ENCODE results near the gene CCL2.

CCL2 gene

DNA sequence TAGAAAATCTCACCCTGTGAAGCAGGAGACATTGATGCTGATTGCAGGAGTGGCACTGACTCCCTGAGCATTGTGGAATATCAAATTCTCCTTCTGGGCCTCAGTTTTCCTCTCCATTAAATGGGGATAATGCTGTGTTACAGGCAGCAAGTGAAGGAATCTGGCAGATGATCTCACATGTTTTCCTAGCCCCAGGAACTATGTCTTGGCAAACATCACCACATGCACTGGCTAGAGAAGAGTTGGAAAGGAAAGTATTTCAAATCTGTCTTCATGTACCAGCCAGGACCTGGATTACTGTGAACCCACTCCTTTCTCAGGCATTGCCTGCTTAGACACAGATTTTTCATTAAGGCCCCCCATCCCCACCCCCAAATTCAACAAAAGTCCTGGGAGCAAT, 50.5 kb downstream of the CCL2 start:
- Mint-ChIP-seq H3K4me1 (ENCODE audit: low read depth) (peaks cover 2% of the 10 kb centered on the region), H3K27me3 (peaks cover 42% of the 10 kb centered on the region), H3K27ac (no peak overlapping the region), H3K36me3 (ENCODE audit: low read depth) (no peaks in the 10 kb centered on the region), H3K4me3 (no peak overlapping the region), H3K9me3 (no peaks in the 10 kb centered on the region)
- DNase-seq: no peak

DNA sequence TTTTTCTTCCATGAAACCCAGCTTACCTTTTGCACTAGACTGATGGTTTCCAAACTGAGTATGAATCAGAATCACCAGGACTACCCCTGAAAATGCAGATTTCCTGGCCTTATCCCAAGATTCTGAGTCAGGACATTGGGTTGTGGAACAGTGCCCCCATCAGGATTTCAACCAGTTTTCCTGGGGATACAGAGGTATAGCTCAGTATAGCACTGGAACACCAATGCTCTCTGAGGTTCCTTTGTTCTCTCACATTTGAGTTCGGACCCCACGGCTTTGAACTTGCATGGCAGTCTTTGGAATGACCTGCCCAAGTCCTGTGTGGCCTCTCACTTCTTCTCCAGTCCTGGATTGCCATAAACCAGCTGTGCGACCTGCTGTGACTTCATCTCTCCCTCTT, 51.4 kb downstream of the CCL2 start:
- Mint-ChIP-seq H3K9me3 (no peaks in the 10 kb centered on the region), H3K27ac (no peak overlapping the region), H3K36me3 (ENCODE audit: low read depth) (no peaks in the 10 kb centered on the region), H3K4me3 (no peak overlapping the region), H3K27me3 (peaks cover 41% of the 10 kb centered on the region), H3K4me1 (ENCODE audit: low read depth) (peaks cover 2% of the 10 kb centered on the region)
- no peak for DNase-seq
